ENCODE measurements around the gene ARL16. TPM values are rescaled to one million over a fixed set of nuclear protein-coding genes. Genes with fewer than 3 reads are reported as not detected.
A peak's percentile ranks its signal among the peaks of the same experiment; 100 is the strongest.

ARL16 gene
- total RNA-seq, 6 donors from 2014 or later = 16.9 to 47.1 (median 20.5) TPM

GRCh38 chr17:81664051-81664470, 19.5 kb downstream of the ARL16 start:
- H3K9me3 ChIP-seq = no peaks in the 10 kb centered on the region
- H3K27ac ChIP-seq = peak overlapping the region in 1 of 4 donors; percentile 0
- DNase-seq (peak; percentile 14 to 19), ATAC-seq (ENCODE audit: low FRiP score in 2 of 2) (no peak)
- no peaks in the 10 kb centered on the region for H3K27me3 ChIP-seq
- H3K4me1 ChIP-seq = peaks cover 18 to 33% (median 20%) of the 10 kb centered on the region in 4 donors
- WGBS, 2 donors = 78 to 95% methylated on average over 2 to 7 of the region's 7 CpGs
- peaks cover 0 to 14% (median 0%) of the 10 kb centered on the region in 4 donors for H3K36me3 ChIP-seq
- no peak overlapping the region for H3K4me3 ChIP-seq
- TF ChIP-seq, protein P1, sequence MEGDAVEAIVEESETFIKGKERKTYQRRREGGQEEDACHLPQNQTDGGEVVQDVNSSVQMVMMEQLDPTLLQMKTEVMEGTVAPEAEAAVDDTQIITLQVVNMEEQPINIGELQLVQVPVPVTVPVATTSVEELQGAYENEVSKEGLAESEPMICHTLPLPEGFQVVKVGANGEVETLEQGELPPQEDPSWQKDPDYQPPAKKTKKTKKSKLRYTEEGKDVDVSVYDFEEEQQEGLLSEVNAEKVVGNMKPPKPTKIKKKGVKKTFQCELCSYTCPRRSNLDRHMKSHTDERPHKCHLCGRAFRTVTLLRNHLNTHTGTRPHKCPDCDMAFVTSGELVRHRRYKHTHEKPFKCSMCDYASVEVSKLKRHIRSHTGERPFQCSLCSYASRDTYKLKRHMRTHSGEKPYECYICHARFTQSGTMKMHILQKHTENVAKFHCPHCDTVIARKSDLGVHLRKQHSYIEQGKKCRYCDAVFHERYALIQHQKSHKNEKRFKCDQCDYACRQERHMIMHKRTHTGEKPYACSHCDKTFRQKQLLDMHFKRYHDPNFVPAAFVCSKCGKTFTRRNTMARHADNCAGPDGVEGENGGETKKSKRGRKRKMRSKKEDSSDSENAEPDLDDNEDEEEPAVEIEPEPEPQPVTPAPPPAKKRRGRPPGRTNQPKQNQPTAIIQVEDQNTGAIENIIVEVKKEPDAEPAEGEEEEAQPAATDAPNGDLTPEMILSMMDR (IDR thresholded peaks at IDR 0.05) = no peak
- TF ChIP-seq POLR2AphosphoS5 (IDR thresholded peaks at IDR 0.05) (no peak), POLR2A (IDR thresholded peaks at IDR 0.05) (no peak), EP300 (IDR thresholded peaks at IDR 0.05) (no peak)

- ATAC-seq (ENCODE audit: low FRiP score in 2 of 2) (no peak), DNase-seq (no peak)
- Histone ChIP-seq H3K4me3 (no peak overlapping the region), H3K36me3 (peaks cover 0 to 12% (median 0%) of the 10 kb centered on the region in 4 donors), H3K27me3 (no peaks in the 10 kb centered on the region), H3K9me3 (no peaks in the 10 kb centered on the region), H3K27ac (no peak overlapping the region), H3K4me1 (peaks cover 7 to 15% (median 10%) of the 10 kb centered on the region in 4 donors)
- TF ChIP-seq POLR2A (IDR thresholded peaks at IDR 0.05) = no peak
- no peak for TF ChIP-seq EP300 (IDR thresholded peaks at IDR 0.05)
- no peak for TF ChIP-seq POLR2AphosphoS5 (IDR thresholded peaks at IDR 0.05)
- TF ChIP-seq, protein P1 (IDR thresholded peaks at IDR 0.05) = no peak
- WGBS, 2 donors = 94 to 95% methylated on average over 4 of the region's 4 CpGs
These were observed 21.6 kb downstream of the ARL16 start for GRCh38 chr17:81662002-81662401.

DNA sequence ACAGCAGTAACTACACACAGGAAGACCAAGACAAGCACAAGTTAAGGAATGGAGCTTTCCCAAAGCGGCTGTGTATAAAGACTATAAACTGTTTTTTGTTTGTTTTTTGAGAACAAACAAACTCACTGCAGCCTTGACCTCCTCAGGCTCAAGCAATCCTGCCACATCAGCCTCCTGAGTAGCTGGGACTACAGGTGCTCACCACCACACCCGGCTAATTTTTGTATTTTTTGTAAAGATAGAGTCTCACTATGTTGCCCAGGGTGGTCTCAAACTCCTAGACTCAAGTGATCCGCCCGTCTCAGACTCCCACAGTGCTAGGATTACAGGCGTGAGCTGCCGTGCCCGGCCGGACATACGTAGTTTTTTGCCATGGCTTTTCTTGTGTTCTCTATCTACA, 23.2 kb downstream of the ARL16 start:
- no peak for ATAC-seq (ENCODE audit: low FRiP score in 2 of 2)
- H3K9me3 ChIP-seq = no peaks in the 10 kb centered on the region
- H3K27me3 ChIP-seq = no peaks in the 10 kb centered on the region
- H3K36me3 ChIP-seq = peaks cover 0 to 12% (median 0%) of the 10 kb centered on the region in 4 donors
- no peak for DNase-seq
- H3K4me1 ChIP-seq = peaks cover 4 to 8% (median 5%) of the 10 kb centered on the region in 4 donors
- no peak overlapping the region for H3K4me3 ChIP-seq
- peak overlapping the region in 1 of 4 donors; percentile 62 for H3K27ac ChIP-seq
- WGBS, 2 donors = 86 to 96% methylated on average over 9 of the region's 9 CpGs
- TF ChIP-seq POLR2AphosphoS5 (IDR thresholded peaks at IDR 0.05) (no peak), EP300 (IDR thresholded peaks at IDR 0.05) (no peak), POLR2A (IDR thresholded peaks at IDR 0.05) (no peak)
- TF ChIP-seq, protein P1 (IDR thresholded peaks at IDR 0.05) = no peak

GRCh38 chr17:81659038-81659437, 24.6 kb downstream of the ARL16 start:
- DNase-seq (no peak), ATAC-seq (ENCODE audit: low FRiP score in 2 of 2) (no peak)
- H3K4me3 ChIP-seq = no peak overlapping the region
- TF ChIP-seq EP300 (IDR thresholded peaks at IDR 0.05) (no peak), POLR2A (IDR thresholded peaks at IDR 0.05) (no peak), POLR2AphosphoS5 (IDR thresholded peaks at IDR 0.05) (no peak)
- TF ChIP-seq, protein P1 (IDR thresholded peaks at IDR 0.05) = no peak
- no peaks in the 10 kb centered on the region for H3K9me3 ChIP-seq
- peaks cover 0 to 3% (median 0%) of the 10 kb centered on the region in 4 donors for H3K4me1 ChIP-seq
- 66 to 71% methylated on average over 5 of the region's 5 CpGs for WGBS, 2 donors
- peak overlapping the region in 2 of 4 donors; percentile 61 to 80 for H3K27ac ChIP-seq
- H3K27me3 ChIP-seq = no peaks in the 10 kb centered on the region
- H3K36me3 ChIP-seq = peaks cover 0 to 2% (median 0%) of the 10 kb centered on the region in 4 donors

DNA sequence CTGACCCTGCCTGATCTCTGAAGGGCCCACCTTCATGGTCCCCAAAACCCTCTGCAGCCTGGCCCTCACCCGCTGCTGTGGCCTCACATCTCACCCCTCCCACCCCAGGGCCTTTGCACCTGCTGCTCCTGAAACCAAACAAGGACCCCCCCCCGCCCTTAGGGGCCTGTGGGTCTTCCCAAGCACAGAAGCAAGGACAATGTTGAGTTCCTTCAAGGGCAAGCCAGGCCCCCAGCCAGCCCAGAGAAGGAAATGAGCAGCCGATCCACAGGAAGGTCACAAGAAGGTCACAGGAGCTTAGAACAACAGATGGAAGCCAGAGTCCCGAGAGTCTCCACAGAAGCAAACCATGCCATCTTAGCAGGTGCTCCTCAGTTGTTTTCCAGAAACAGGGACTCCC, 26.8 kb downstream of the ARL16 start:
- no peak for ATAC-seq (ENCODE audit: low FRiP score in 2 of 2)
- no peaks in the 10 kb centered on the region for H3K27me3 ChIP-seq
- no peaks in the 10 kb centered on the region for H3K36me3 ChIP-seq
- 46 to 56% methylated on average over 2 to 4 of the region's 4 CpGs for WGBS, 2 donors
- no peak overlapping the region for H3K27ac ChIP-seq
- DNase-seq = no peak
- H3K9me3 ChIP-seq = no peaks in the 10 kb centered on the region
- peaks cover 0 to 3% (median 0%) of the 10 kb centered on the region in 4 donors for H3K4me1 ChIP-seq
- H3K4me3 ChIP-seq = no peak overlapping the region
- TF ChIP-seq POLR2A (IDR thresholded peaks at IDR 0.05) (no peak), EP300 (IDR thresholded peaks at IDR 0.05) (no peak), POLR2AphosphoS5 (IDR thresholded peaks at IDR 0.05) (no peak)
- TF ChIP-seq, protein P1 (IDR thresholded peaks at IDR 0.05) = no peak
